MM.1S (cell line): Measurements from ENCODE around the gene CDH9.

ENCODE experiments used
- DNase-seq: peaks from one replicate; pipeline ENCODE4 v3.0.0-alpha.2; 2015
- H2AFZ ChIP-seq: fragments of 300-600 bp; sonication (generic); 2 replicates; pipeline ENCODE4 v1.6.0; 2016; ENCODE audit warnings: antibody characterized with exemption, low read length
- H3F3A ChIP-seq: fragments of 300-600 bp; sonication (generic); 2 replicates; pipeline ENCODE4 v1.6.1; 2016; ENCODE audit warnings: mild to moderate bottlenecking, antibody characterized with exemption, low read length, moderate library complexity, mixed read lengths; ENCODE audit not compliant: insufficient read depth
- H3K27ac ChIP-seq: fragments of 300-600 bp; sonication (generic); 2 replicates; pipeline ENCODE4 v1.5.1; 2016; ENCODE audit warnings: mild to moderate bottlenecking, low read length
- H3K27me3 ChIP-seq: fragments of 300-600 bp; sonication (generic); replicated peaks from 2 replicates; pipeline ENCODE4 v1.6.0; 2016; ENCODE audit warnings: low read length; ENCODE audit not compliant: insufficient read depth
- H3K36me3 ChIP-seq: fragments of 300-600 bp; sonication (generic); replicated peaks from 2 replicates; pipeline ENCODE4 v1.6.1; 2016; ENCODE audit warnings: mild to moderate bottlenecking, low read length, mixed read lengths; ENCODE audit not compliant: insufficient read depth
- H3K4me1 ChIP-seq: fragments of 300-600 bp; sonication (generic); 2 replicates; pipeline ENCODE4 v1.6.1; 2016; ENCODE audit warnings: low read length, mixed read lengths
- H3K4me2 ChIP-seq: fragments of 300-600 bp; sonication (generic); 2 replicates; pipeline ENCODE4 v1.6.0; 2016; ENCODE audit warnings: low read depth, low read length
- H3K4me3 ChIP-seq: fragments of 300-600 bp; sonication (generic); 2 replicates; pipeline ENCODE4 v1.5.1; 2016; ENCODE audit warnings: low read length, mixed read lengths
- H3K79me2 ChIP-seq: fragments of 300-600 bp; sonication (generic); 2 replicates; pipeline ENCODE4 v1.6.1; 2016; ENCODE audit warnings: mixed run types, low read length, mixed read lengths
- H3K9ac ChIP-seq: fragments of 300-600 bp; sonication (generic); 2 replicates; pipeline ENCODE4 v1.6.1; 2016; ENCODE audit warnings: low read length, mixed read lengths
- H3K9me2 ChIP-seq: fragments of 300-600 bp; sonication (generic); replicated peaks from 2 replicates; pipeline ENCODE4 v1.6.1; 2016; ENCODE audit warnings: mild to moderate bottlenecking, low read length, mixed read lengths; ENCODE audit not compliant: insufficient read depth
- H3K9me3 ChIP-seq: fragments of 300-600 bp; sonication (generic); replicated peaks from 2 replicates; pipeline ENCODE4 v1.6.1; 2016; ENCODE audit warnings: mild to moderate bottlenecking, low read length, mixed read lengths; ENCODE audit not compliant: insufficient read depth
- H4K20me1 ChIP-seq: fragments of 300-600 bp; sonication (generic); 2 replicates; pipeline ENCODE4 v1.6.1; 2016; ENCODE audit warnings: mild to moderate bottlenecking, low read length, moderate library complexity, mixed read lengths; ENCODE audit not compliant: insufficient read depth
- EZH2 ChIP-seq: fragments of 300-600 bp; sonication (generic); optimal IDR thresholded peaks from 2 replicates; pipeline ENCODE3; 2017; ENCODE audit warnings: low read depth, mild to moderate bottlenecking, antibody characterized with exemption, low read length, mixed read lengths
- EZH2phosphoT487 ChIP-seq: fragments of 300-600 bp; sonication (generic); IDR thresholded peaks from 2 replicates; pipeline ENCODE4 v1.6.1; 2018; ENCODE audit warnings: antibody characterized with exemption, low read length
- TF ChIP-seq, protein P1 (sequence below): fragments of 300-600 bp; sonication (generic); IDR thresholded peaks from 2 replicates; pipeline ENCODE4 v1.5.1; 2016; ENCODE audit warnings: antibody characterized with exemption, low read length, mixed read lengths

Gene CDH9

DNA sequence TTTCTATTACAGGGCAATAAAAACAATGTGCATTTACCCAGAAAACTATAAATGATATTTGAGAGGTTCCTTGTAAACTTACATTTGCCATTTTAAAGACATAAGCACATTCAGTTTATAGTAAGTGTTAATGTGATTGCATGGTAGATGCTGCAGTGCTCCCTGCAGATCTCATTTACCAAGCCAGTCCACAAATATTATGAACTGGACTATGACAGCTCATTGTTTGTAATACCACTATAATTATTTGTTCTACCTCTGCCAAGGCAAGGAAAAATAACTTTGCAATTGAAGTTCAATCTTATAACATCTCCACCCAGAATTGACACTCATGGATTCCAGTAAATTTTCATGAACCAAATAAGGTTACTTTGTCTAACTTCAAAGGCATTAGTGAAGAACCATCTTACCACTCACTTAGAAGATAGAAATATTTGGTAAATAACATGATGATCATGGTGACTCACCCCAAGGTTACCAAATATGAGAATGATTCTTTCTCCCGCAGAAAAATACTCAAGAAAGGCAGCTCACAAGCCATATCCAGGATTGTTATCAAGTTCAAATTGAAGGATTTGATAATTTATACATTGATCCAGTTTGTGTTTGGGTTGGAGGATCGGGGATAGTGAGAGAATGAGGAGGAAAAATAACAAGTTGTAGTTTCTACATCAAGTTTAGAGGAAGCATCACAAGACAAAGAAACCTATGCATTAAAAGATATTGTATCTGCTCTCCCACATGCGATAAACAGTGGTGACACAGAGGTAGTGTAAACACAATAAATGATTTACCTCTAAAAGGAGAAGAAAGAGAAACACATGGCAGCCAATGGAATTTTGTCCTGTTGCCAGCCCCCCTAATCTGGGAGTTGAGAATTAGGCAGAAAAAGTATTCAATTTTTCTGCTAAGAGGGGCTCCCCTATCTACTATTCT, 29.5 kb downstream of the CDH9 start:
- no peak overlapping the region for H3K4me2 ChIP-seq
- H2AFZ ChIP-seq: no peak overlapping the region

DNA sequence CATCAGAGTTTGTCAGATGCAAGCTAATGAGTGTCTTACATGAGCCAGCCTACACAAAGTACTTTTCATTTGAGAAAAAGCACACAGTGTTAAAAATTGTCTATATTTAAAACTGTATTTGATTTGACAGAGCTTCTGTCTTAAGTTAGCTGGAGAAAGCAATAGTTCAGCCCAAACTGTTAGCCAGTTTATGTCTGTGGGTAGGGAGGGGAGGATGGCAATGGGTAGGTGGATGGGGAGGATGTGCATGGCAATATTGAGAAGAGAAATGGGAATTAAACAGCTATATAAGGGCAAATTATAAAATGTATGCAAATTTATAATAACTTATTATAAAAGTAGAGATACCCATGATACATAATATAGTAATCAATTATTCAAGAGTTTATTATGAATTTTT, 31.3 kb downstream of the CDH9 start:
- no peak for DNase-seq
- H4K20me1 ChIP-seq: no peaks in the 10 kb centered on the region
- TF ChIP-seq EZH2phosphoT487 (no peak), EZH2 (no peak)
- TF ChIP-seq, protein P1, sequence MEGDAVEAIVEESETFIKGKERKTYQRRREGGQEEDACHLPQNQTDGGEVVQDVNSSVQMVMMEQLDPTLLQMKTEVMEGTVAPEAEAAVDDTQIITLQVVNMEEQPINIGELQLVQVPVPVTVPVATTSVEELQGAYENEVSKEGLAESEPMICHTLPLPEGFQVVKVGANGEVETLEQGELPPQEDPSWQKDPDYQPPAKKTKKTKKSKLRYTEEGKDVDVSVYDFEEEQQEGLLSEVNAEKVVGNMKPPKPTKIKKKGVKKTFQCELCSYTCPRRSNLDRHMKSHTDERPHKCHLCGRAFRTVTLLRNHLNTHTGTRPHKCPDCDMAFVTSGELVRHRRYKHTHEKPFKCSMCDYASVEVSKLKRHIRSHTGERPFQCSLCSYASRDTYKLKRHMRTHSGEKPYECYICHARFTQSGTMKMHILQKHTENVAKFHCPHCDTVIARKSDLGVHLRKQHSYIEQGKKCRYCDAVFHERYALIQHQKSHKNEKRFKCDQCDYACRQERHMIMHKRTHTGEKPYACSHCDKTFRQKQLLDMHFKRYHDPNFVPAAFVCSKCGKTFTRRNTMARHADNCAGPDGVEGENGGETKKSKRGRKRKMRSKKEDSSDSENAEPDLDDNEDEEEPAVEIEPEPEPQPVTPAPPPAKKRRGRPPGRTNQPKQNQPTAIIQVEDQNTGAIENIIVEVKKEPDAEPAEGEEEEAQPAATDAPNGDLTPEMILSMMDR: no peak

More for the DNA sequence above, 29.5 kb downstream of the CDH9 start:
- Histone ChIP-seq H3K27ac (no peak overlapping the region), H3K27me3 (no peaks in the 10 kb centered on the region), H3K9me3 (no peaks in the 10 kb centered on the region), H3K4me1 (no peaks in the 10 kb centered on the region), H3K4me3 (no peak overlapping the region), H3K36me3 (no peaks in the 10 kb centered on the region), H3K9me2 (no peaks in the 10 kb centered on the region), H4K20me1 (no peaks in the 10 kb centered on the region), H3K79me2 (no peaks in the 10 kb centered on the region), H3F3A (no peaks in the 10 kb centered on the region), H3K9ac (no peak overlapping the region)
- TF ChIP-seq, protein P1: no peak
- TF ChIP-seq EZH2: no peak
- no peak for TF ChIP-seq EZH2phosphoT487
- no peak for DNase-seq

DNA sequence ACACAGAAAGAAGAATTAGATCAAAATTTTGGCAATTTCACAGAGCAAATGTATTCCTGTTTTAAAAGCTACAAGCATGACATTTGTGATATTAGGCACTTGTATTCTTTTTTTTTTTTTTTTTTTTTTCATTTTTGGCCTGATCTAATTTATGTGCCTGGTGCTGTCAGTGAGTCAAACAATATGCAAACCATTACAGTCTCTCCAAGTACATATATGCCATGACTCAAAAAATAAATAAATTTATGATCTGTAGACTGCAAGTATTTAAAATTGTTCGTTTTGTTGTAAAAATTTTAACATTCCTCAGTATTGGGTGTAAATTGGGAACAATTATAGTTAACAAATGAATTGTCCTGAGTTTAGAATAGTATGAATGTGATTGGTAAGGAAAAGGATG, 51.4 kb downstream of the CDH9 start:
- H4K20me1 ChIP-seq: no peaks in the 10 kb centered on the region
- no peaks in the 10 kb centered on the region for H3K4me1 ChIP-seq
- H3K27me3 ChIP-seq: no peaks in the 10 kb centered on the region
- no peak for DNase-seq
- H3K9ac ChIP-seq: no peak overlapping the region
- no peaks in the 10 kb centered on the region for H3K79me2 ChIP-seq
- no peaks in the 10 kb centered on the region for H3K9me2 ChIP-seq
- no peaks in the 10 kb centered on the region for H3K36me3 ChIP-seq
- H3K27ac ChIP-seq: no peak overlapping the region
- no peaks in the 10 kb centered on the region for H3K9me3 ChIP-seq
- TF ChIP-seq, protein P1: no peak
- no peak for TF ChIP-seq EZH2phosphoT487
- H3K4me3 ChIP-seq: no peak overlapping the region
- no peak overlapping the region for H3K4me2 ChIP-seq
- H2AFZ ChIP-seq: no peak overlapping the region
- H3F3A ChIP-seq: no peaks in the 10 kb centered on the region

More for the DNA sequence above, 31.3 kb downstream of the CDH9 start:
- no peaks in the 10 kb centered on the region for H3K9me2 ChIP-seq
- no peak overlapping the region for H3K9ac ChIP-seq
- no peaks in the 10 kb centered on the region for H3K4me1 ChIP-seq
- H3K36me3 ChIP-seq: no peaks in the 10 kb centered on the region
- H3K4me2 ChIP-seq: no peak overlapping the region
- no peaks in the 10 kb centered on the region for H3K27me3 ChIP-seq
- no peaks in the 10 kb centered on the region for H3K9me3 ChIP-seq
- no peaks in the 10 kb centered on the region for H3K79me2 ChIP-seq
- H2AFZ ChIP-seq: no peak overlapping the region
- no peak overlapping the region for H3K27ac ChIP-seq
- no peak overlapping the region for H3K4me3 ChIP-seq
- H3F3A ChIP-seq: no peaks in the 10 kb centered on the region
